OCI-LY3 (cell line): ENCODE results near the gene DTX4.

Experiments used
- H2AFZ ChIP-seq: fragments of 200-600, 300-600 bp; shearing (Covaris generic); 2 replicates; pipeline ENCODE4 v1.6.0; 2014; ENCODE audit warnings: antibody characterized with exemption, low read depth, low read length
- H3K27ac ChIP-seq: fragments of 200-600, 300-600 bp; sonication (generic); 2 replicates; pipeline ENCODE4 v1.5.1; 2014; ENCODE audit warnings: mild to moderate bottlenecking, low read length, moderate library complexity, mixed read lengths
- H3K27me3 ChIP-seq: fragments of 200-600, 300-600 bp; sonication (generic); 2 replicates; pipeline ENCODE4 v1.6.1; 2014; ENCODE audit warnings: low read depth, low read length, mixed read lengths
- H3K36me3 ChIP-seq: fragments of 200-600, 300-600 bp; sonication (generic); replicated peaks from 2 replicates; pipeline ENCODE3; 2014; ENCODE audit warnings: low read depth, low read length, mixed read lengths
- H3K4me1 ChIP-seq: fragments of 300-600, 200-600 bp; sonication (generic); 2 replicates; pipeline ENCODE4 v1.6.1; 2014; ENCODE audit warnings: low read length, mixed read lengths
- H3K4me2 ChIP-seq: fragments of 200-600, 300-600 bp; sonication (generic); 2 replicates; pipeline ENCODE4 v1.6.1; 2014; ENCODE audit warnings: low read length, mixed read lengths
- H3K4me3 ChIP-seq: fragments of 300-600, 200-600 bp; sonication (generic); 2 replicates; pipeline ENCODE4 v1.5.1; 2014; ENCODE audit warnings: antibody characterized with exemption, mild to moderate bottlenecking, low read length, moderate library complexity
- H3K79me2 ChIP-seq: fragments of 300-600, 200-600 bp; shearing (Covaris generic); 2 replicates; pipeline ENCODE4 v1.6.1; 2014; ENCODE audit warnings: mild to moderate bottlenecking, low read length, mixed read lengths
- H3K9ac ChIP-seq: fragments of 300-600, 200-600 bp; shearing (Covaris generic); 2 replicates; pipeline ENCODE4 v1.6.0; 2014; ENCODE audit warnings: mild to moderate bottlenecking, low read length, moderate library complexity
- H3K9me3 ChIP-seq: fragments of 200-600, 300-600 bp; shearing (Covaris generic); 2 replicates; pipeline ENCODE4 v1.6.1; 2014; ENCODE audit warnings: low read length, mixed read lengths; ENCODE audit not compliant: insufficient read depth
- H4K20me1 ChIP-seq: fragments of 200-600, 300-600 bp; sonication (generic); 2 replicates; pipeline ENCODE4 v1.6.1; 2016; ENCODE audit warnings: low read length, mixed read lengths; ENCODE audit not compliant: insufficient read depth
- EZH2phosphoT487 ChIP-seq: fragments of 200-600 bp; shearing (Covaris generic); IDR thresholded peaks from 2 replicates; pipeline ENCODE4 v1.6.1; 2018; ENCODE audit warnings: antibody characterized with exemption, mixed run types, low read depth
- TF ChIP-seq, protein P1 (sequence below): fragments of 200-600, 300-600 bp; sonication (generic); IDR thresholded peaks from 2 replicates; pipeline ENCODE4 v1.5.1; 2014; ENCODE audit warnings: antibody characterized with exemption, low read length, low read depth

DTX4 gene

DNA sequence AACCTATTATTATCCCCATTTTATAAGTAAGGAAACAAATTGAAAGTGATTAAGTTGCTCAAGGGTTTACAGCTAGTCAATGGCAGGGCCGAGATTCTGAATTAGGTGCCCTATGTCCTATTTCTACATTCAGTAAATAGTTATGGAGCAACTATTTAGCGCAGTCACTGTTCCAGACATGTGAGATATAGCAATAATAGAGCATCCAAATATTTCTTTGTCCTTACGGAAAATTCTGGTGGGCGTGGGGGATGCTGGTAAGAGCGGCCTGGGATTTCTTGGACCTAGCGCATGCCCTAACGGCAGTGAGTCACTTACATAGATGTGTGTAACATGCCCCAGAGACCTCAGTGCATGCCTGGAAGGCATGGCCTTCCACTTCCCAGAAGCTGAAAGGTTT lies 4.4 kb downstream of the DTX4 start:
- H2AFZ ChIP-seq = no peak overlapping the region

DNA sequence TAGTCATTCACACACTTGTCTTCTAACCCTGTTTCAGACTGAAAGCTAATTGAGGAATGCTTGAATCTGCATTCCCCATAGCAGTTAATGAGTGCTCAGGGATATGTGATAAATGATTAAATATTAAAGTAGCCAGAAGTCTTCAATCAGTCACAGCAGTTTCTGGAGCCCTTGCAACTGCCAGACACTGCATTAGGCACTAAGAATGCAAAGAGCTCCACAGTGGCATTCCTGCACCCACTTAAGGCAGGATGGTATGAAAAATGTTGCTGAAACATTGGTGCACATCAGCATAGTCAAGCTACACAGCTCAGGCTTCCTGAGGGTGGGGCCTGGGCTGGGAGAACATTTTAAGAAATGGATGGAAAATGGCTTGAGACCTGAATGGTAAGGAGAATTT lies 6.5 kb downstream of the DTX4 start:
- peaks cover 9% of the 10 kb centered on the region for H3K4me1 ChIP-seq
- no peaks in the 10 kb centered on the region for H3K79me2 ChIP-seq
- H3K27me3 ChIP-seq = peaks cover 7% of the 10 kb centered on the region

More for the DNA sequence above, 4.4 kb downstream of the DTX4 start:
- no peak overlapping the region for H3K4me2 ChIP-seq
- peaks cover 30% of the 10 kb centered on the region for H3K36me3 ChIP-seq
- peaks cover 14% of the 10 kb centered on the region for H3K4me1 ChIP-seq
- H3K9ac ChIP-seq = no peak overlapping the region
- H4K20me1 ChIP-seq = 0 out of 2 replicates have a peak, but pooled peaks cover 4% of the 10 kb centered on the region
- no peak overlapping the region for H3K27ac ChIP-seq
- H3K9me3 ChIP-seq = peaks cover 16% of the 10 kb centered on the region
- H3K27me3 ChIP-seq = peaks cover 13% of the 10 kb centered on the region
- H3K4me3 ChIP-seq = no peak overlapping the region
- H3K79me2 ChIP-seq = no peaks in the 10 kb centered on the region; the same call in 1 of the 2 replicates
- TF ChIP-seq, protein P1, sequence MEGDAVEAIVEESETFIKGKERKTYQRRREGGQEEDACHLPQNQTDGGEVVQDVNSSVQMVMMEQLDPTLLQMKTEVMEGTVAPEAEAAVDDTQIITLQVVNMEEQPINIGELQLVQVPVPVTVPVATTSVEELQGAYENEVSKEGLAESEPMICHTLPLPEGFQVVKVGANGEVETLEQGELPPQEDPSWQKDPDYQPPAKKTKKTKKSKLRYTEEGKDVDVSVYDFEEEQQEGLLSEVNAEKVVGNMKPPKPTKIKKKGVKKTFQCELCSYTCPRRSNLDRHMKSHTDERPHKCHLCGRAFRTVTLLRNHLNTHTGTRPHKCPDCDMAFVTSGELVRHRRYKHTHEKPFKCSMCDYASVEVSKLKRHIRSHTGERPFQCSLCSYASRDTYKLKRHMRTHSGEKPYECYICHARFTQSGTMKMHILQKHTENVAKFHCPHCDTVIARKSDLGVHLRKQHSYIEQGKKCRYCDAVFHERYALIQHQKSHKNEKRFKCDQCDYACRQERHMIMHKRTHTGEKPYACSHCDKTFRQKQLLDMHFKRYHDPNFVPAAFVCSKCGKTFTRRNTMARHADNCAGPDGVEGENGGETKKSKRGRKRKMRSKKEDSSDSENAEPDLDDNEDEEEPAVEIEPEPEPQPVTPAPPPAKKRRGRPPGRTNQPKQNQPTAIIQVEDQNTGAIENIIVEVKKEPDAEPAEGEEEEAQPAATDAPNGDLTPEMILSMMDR = no peak
- TF ChIP-seq EZH2phosphoT487 = no peak

DNA sequence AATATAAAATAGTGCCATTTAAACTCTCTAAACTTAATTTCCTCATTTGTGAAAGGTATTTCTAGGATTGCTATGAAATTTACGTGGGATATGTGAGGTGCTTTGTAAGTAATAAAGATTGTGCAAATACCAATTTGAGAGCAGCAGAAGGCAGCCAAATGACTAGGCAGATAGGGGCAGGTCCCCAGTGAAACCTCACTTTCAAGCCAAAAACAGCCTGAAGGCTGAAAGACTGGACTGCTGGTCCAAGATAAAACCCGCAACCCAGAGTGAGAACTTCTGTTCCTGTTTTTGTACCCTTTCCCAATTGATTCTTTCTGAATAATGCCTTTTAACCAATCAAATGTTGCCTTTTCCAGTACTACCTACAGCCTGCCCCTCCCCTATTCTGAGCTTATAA lies 7.2 kb downstream of the DTX4 start:
- TF ChIP-seq EZH2phosphoT487 = no peak
- TF ChIP-seq, protein P1 = no peak
- H3K9me3 ChIP-seq = peaks cover 16% of the 10 kb centered on the region
- peaks cover 38% of the 10 kb centered on the region for H3K36me3 ChIP-seq
- no peak overlapping the region for H3K4me3 ChIP-seq
- peaks cover under 1% of the 10 kb centered on the region for H3K27me3 ChIP-seq
- no peak overlapping the region for H3K4me2 ChIP-seq
- H3K4me1 ChIP-seq = peaks cover 1% of the 10 kb centered on the region
- H3K9ac ChIP-seq = no peak overlapping the region
- no peaks in the 10 kb centered on the region for H3K79me2 ChIP-seq
- no peak overlapping the region for H3K27ac ChIP-seq
- no peak overlapping the region for H2AFZ ChIP-seq
- H4K20me1 ChIP-seq = 0 out of 2 replicates have a peak, but pooled peaks cover 4% of the 10 kb centered on the region

More for the DNA sequence above, 6.5 kb downstream of the DTX4 start:
- Histone ChIP-seq H3K9me3 (peaks cover 16% of the 10 kb centered on the region), H3K4me2 (no peak overlapping the region), H3K36me3 (peaks cover 37% of the 10 kb centered on the region), H3K4me3 (no peak overlapping the region), H3K27ac (no peak overlapping the region), H2AFZ (no peak overlapping the region), H3K9ac (no peak overlapping the region), H4K20me1 (0 out of 2 replicates have a peak, but pooled peaks cover 4% of the 10 kb centered on the region)
- TF ChIP-seq EZH2phosphoT487 = no peak
- TF ChIP-seq, protein P1 = no peak

DNA sequence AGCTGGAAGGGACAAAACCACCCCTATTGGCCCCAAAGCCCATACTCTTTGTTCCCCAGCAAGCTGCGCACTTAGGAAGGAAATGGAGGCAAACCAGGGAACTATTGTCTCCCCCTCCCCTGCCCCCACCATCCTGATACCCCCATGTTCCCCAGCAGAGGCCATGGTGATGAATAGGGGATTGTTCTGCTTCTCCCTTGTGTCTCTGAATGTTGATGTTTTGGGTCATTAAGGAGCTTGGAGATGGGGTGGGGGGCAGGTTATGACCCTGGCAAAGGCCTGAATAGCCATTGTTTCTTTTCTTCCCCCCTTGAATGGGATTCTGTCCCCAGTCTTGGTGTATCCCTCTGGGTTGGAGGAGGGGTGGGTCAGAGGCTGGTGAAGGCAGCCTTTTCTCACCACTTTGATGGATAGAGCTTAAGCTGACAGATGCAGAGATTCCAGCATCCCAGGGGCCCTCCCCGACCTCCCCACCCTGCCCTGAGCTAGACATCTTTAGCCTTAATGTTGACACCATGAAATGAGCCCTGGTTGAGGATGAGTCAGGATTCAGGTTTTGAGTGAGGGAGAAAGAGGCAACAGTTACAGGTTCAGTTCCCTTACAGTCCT lies 8.3 kb downstream of the DTX4 start:
- Histone ChIP-seq H2AFZ (no peak overlapping the region), H3K79me2 (no peaks in the 10 kb centered on the region), H3K9me3 (peaks cover 16% of the 10 kb centered on the region), H3K27ac (no peak overlapping the region), H4K20me1 (no peaks in the 10 kb centered on the region), H3K9ac (no peak overlapping the region), H3K4me2 (no peak overlapping the region), H3K27me3 (no peaks in the 10 kb centered on the region), H3K4me1 (no peaks in the 10 kb centered on the region), H3K36me3 (peaks cover 38% of the 10 kb centered on the region), H3K4me3 (no peak overlapping the region)
- TF ChIP-seq EZH2phosphoT487 = no peak
- TF ChIP-seq, protein P1 = no peak
